CD4-positive, alpha-beta memory T cell (primary cell): ENCODE measurements around the gene PNMA3. TPM values are rescaled to one million over a fixed set of nuclear protein-coding genes. Genes with fewer than 3 reads are reported as not detected.
A peak's percentile ranks its signal among the peaks of the same experiment; 100 is the strongest.
"Not testable (repeated sequence)": the region's sequence is repeated elsewhere in the genome, so short reads cannot be mapped to it uniquely, and the experiment has no call there.

ENCODE experiments used
- CTCF ChIA-PET: fragments of 350-600 bp; sonication (Branson Sonifier 250); formaldehyde crosslinking; loops from one replicate; lab custom pipeline; 2021; ENCODE audit warnings: inconsistent platforms; ENCODE audit not compliant: partially characterized antibody; lab: Charles Lee
- POLR2A ChIA-PET: fragments of 350-600 bp; sonication (Branson Sonifier 250); formaldehyde crosslinking; loops from one replicate; lab custom pipeline; 2021; ENCODE audit not compliant: partially characterized antibody; lab: Charles Lee
- DNase-seq, 5 donors: peaks; one replicate each; pipeline versions ENCODE4 v3.0.0 to v3.0.0-alpha.2; 2020 to 2022; ENCODE audit warnings: mixed read lengths in 1 of 5
- H3K27ac ChIP-seq: one replicate; pipeline ENCODE4 v1.7.0; 2013; ENCODE audit warnings: low read depth, low read length
- H3K27me3 ChIP-seq: 2 replicates; pipeline ENCODE4 v1.7.0; 2013; ENCODE audit warnings: mild to moderate bottlenecking, low read length, moderate library complexity; ENCODE audit not compliant: insufficient read depth
- H3K36me3 ChIP-seq: 2 replicates; pipeline ENCODE4 v1.7.0; 2013; ENCODE audit warnings: mild to moderate bottlenecking, low read length, moderate library complexity; ENCODE audit not compliant: insufficient read depth
- H3K4me1 ChIP-seq: 2 replicates; pipeline ENCODE4 v1.7.0; 2013; ENCODE audit warnings: mild to moderate bottlenecking, low read length, moderate library complexity; ENCODE audit not compliant: insufficient read depth
- H3K4me3 ChIP-seq, 2 donors: one replicate each; pipeline ENCODE4 v1.7.0; 2013; ENCODE audit warnings: low read length in 2 of 2, mild to moderate bottlenecking in 1 of 2
- H3K9me3 ChIP-seq, 2 donors: one replicate each; pipeline ENCODE4 v1.7.0; 2013; ENCODE audit warnings: low read length in 2 of 2, control low read depth in 1 of 2; ENCODE audit not compliant: control insufficient read depth in 1 of 2
- H3K27ac Mint-ChIP-seq, 7 donors: one replicate each; pipeline ENCODE4 v1.8.0; 2020 to 2021; ENCODE audit warnings: mixed read lengths in 7 of 7, mild to moderate bottlenecking in 6 of 7, inconsistent platforms in 3 of 7, moderate library complexity in 3 of 7
- H3K27me3 Mint-ChIP-seq, 2 donors: one replicate each; pipeline ENCODE4 v1.8.0; 2020 to 2021; ENCODE audit warnings: mixed read lengths in 2 of 2
- H3K36me3 Mint-ChIP-seq, 2 donors: one replicate each; pipeline ENCODE4 v1.8.0; 2020 to 2021; ENCODE audit warnings: mixed read lengths in 2 of 2, inconsistent platforms in 1 of 2, mild to moderate bottlenecking in 1 of 2
- H3K4me1 Mint-ChIP-seq, 4 donors: one replicate each; pipeline ENCODE4 v1.8.0; 2020 to 2021; ENCODE audit warnings: mixed read lengths in 4 of 4, mild to moderate bottlenecking in 1 of 4
- H3K4me3 Mint-ChIP-seq, 8 donors: one replicate each; pipeline ENCODE4 v1.8.0; 2020 to 2021; ENCODE audit warnings: mixed read lengths in 8 of 8, mild to moderate bottlenecking in 7 of 8, moderate library complexity in 6 of 8, inconsistent platforms in 3 of 8
- H3K9me3 Mint-ChIP-seq, 8 donors: one replicate each; pipeline ENCODE4 v1.8.0; 2020 to 2021; ENCODE audit warnings: mixed read lengths in 8 of 8, mild to moderate bottlenecking in 5 of 8, inconsistent platforms in 3 of 8, moderate library complexity in 1 of 8
- intact Hi-C: fragments of 100-400 bp; cut with micrococcal nuclease; formaldehyde crosslinking; loops from one replicate; pipeline ENCODE4 v1.15.1; 2023
- polyA plus RNA-seq, 2 donors: library from polyadenylated mRNA; unstranded; fragments of 300-500 nt; fragmentation: Illumina TruSeq; gene quantifications; one replicate each; pipeline ENCODE4 v1.2.3, GENCODE V29; 2021
- total RNA-seq, 2 experiments: library from RNA; stranded (reverse); gene quantifications; one replicate each; pipeline ENCODE4 v1.2.3, GENCODE V29; 2021

Gene PNMA3, protein sequence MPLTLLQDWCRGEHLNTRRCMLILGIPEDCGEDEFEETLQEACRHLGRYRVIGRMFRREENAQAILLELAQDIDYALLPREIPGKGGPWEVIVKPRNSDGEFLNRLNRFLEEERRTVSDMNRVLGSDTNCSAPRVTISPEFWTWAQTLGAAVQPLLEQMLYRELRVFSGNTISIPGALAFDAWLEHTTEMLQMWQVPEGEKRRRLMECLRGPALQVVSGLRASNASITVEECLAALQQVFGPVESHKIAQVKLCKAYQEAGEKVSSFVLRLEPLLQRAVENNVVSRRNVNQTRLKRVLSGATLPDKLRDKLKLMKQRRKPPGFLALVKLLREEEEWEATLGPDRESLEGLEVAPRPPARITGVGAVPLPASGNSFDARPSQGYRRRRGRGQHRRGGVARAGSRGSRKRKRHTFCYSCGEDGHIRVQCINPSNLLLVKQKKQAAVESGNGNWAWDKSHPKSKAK
- 10 to 100 TPM; 11.4 to 14.3 TPM for total RNA-seq
- polyA plus RNA-seq, result under 1 TPM; 0.21 to 0.42 TPM

DNA sequence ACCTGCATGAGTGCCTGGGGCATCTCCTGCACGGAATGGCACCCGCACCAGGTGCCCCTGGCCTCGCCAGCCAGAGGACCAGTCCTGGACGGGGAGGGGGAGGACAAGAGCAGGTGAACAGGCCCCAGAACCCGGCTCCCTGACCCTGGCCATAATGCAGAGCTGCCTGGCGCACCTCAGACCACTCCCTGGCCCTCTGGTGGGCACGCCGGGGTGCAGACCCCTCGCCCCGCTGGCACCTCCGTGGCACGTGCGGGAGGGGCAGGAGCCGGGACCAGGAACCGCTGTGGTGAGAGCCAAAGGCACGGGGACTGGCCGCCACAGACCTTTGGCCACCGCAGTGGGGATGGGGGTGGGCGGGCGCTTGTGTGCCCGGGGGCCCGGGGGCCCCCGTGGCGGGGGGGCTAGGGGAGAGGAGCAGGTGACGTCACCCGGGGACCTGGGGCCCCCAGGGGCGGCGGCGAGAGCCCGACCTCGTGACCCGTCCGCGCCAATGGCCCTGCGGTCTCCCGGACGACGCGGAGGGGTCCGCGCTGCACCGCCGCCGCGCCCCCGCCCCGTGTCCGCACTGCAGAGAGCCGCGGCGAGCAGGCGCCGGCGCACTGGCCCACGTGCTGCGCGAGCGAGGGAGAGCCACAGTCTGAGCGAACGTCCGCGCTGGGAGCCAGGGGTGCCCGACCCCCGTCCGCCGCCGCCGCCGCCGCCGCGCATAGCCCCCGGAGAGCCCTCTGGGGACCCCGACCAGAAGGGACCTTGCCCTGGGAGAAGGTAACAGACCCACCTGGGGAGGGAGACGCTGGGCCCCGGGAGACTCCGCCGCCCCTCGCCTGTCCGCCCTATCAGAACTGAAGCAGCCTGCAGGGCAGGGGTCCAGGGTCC, at the start of gene PNMA3:
TSS of gene PNMA3 (plus strand) at position 600 of the 879 bp plus-strand sequence. CDS start 586 bp downstream, outside the sequence.
- Histone ChIP-seq H3K9me3 (no peaks in the 10 kb centered on the region), H3K4me3 (no peak within 1 kb of the TSS), H3K4me1 (no peaks in the 10 kb centered on the region), H3K27ac (no peak within 1 kb of the TSS), H3K36me3 (no peaks in the 10 kb centered on the region), H3K27me3 (no peaks in the 10 kb centered on the region)
- intact Hi-C loops, result no loop called here
- H3K36me3 Mint-ChIP-seq, result no peaks in the 10 kb centered on the region
- DNase-seq, result no peak
- peaks cover 0 to under 1% (median 0%) of the 10 kb centered on the region in 8 donors for H3K9me3 Mint-ChIP-seq
- peak within 1 kb of the TSS in 1 of 7 donors; percentile 78 for H3K27ac Mint-ChIP-seq
- POLR2A ChIA-PET, result no interaction called here
- H3K27me3 Mint-ChIP-seq, result peaks cover 0 to 2% of the 10 kb centered on the region in 2 donors
- H3K4me1 Mint-ChIP-seq, result no peaks in the 10 kb centered on the region
- peak within 1 kb of the TSS in 3 of 8 donors; percentile 8 to 59 (median 29) for H3K4me3 Mint-ChIP-seq
- CTCF ChIA-PET, result no interaction called here

- H3K9me3 ChIP-seq, H3K4me3 ChIP-seq, H3K4me3 Mint-ChIP-seq, POLR2A ChIA-PET, intact Hi-C loops, H3K36me3 ChIP-seq, CTCF ChIA-PET, H3K27ac ChIP-seq, H3K27me3 ChIP-seq, H3K27me3 Mint-ChIP-seq, H3K27ac Mint-ChIP-seq, DNase-seq, H3K36me3 Mint-ChIP-seq: not testable (repeated sequence)
- Mint-ChIP-seq H3K9me3 (peaks cover 0 to 13% (median 0%) of the 10 kb centered on the region in 8 donors), H3K4me1 (peaks cover 12 to 17% (median 15%) of the 10 kb centered on the region in 4 donors)
- H3K4me1 ChIP-seq, result peaks cover 14% of the 10 kb centered on the region
Observed at GRCh38 chrX:153017174-153017573, 39.1 kb upstream of the PNMA3 start.

DNA sequence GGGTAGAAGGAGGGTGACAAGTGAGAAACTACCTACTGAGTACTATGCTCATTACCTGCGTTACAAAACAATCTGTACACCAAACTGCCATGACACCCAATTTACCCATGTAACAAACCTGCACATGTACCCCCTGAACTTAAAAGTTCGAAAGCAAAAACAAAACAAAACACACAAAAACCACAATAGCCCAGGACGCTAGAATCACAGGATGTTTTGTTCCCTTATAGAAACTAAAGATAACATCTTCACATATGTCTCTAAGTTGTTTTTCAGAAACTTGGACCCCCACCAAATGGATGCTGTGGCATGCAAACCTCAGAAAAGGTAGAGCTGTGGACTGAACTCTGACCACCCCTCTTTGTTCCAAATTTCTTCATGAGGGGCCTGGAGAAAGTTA, 37.1 kb upstream of the PNMA3 start:
- H3K27ac ChIP-seq, result no peak overlapping the region
- no peaks in the 10 kb centered on the region for H3K9me3 ChIP-seq
- no peaks in the 10 kb centered on the region for H3K36me3 ChIP-seq
- no peaks in the 10 kb centered on the region for H3K27me3 ChIP-seq
- intact Hi-C loops, result no loop called here
- Mint-ChIP-seq H3K27me3 (peaks cover 0 to 3% of the 10 kb centered on the region in 2 donors), H3K4me3 (peak overlapping the region in 6 of 8 donors; percentile 6 to 51 (median 45)), H3K9me3 (peaks cover 0 to 13% (median 0%) of the 10 kb centered on the region in 8 donors), H3K36me3 (no peaks in the 10 kb centered on the region), H3K4me1 (peaks cover 12 to 17% (median 15%) of the 10 kb centered on the region in 4 donors), H3K27ac (peak overlapping the region in 6 of 7 donors; percentile 39 to 84 (median 72))
- H3K4me3 ChIP-seq, result no peak overlapping the region
- H3K4me1 ChIP-seq, result peaks cover 14% of the 10 kb centered on the region
- POLR2A ChIA-PET, result no interaction called here
- DNase-seq, result peak in 3 of 5 donors; percentile 6 to 10 (median 9)
- CTCF ChIA-PET, result interaction anchor here (1.8 kb wide), 1 partner anchor 13 kb away, joined by 8 read pairs; no protein-coding TSS in a partner anchor

DNA sequence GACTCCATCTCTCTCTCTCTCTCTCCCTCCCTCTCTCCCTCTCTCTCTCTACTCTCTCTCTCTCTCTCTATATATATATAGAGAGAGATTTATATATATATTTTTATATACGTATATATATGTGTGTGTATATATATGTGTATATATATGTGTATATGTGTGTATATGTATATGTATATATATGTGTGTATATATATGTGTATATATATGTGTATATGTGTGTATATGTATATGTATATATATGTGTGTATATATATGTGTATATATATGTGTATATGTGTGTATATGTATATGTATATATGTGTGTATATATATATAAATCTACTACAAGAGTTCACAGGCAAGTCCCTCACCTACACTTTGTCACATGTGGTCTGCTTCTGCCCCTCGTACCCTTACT, 29.8 kb upstream of the PNMA3 start:
- H3K27me3 ChIP-seq, intact Hi-C loops, DNase-seq, CTCF ChIA-PET, H3K4me3 ChIP-seq, H3K9me3 Mint-ChIP-seq, H3K4me1 ChIP-seq, H3K27me3 Mint-ChIP-seq, H3K9me3 ChIP-seq, H3K4me1 Mint-ChIP-seq, H3K27ac ChIP-seq, POLR2A ChIA-PET, H3K36me3 Mint-ChIP-seq, H3K36me3 ChIP-seq, H3K4me3 Mint-ChIP-seq: not testable (repeated sequence)
- peak overlapping the region in 1 of 7 donors; percentile 77 for H3K27ac Mint-ChIP-seq

GRCh38 chrX:153028487-153028886, 27.8 kb upstream of the PNMA3 start:
- H3K27ac Mint-ChIP-seq, H3K27ac ChIP-seq, CTCF ChIA-PET, H3K9me3 Mint-ChIP-seq, H3K36me3 ChIP-seq, intact Hi-C loops, DNase-seq, H3K27me3 ChIP-seq, H3K9me3 ChIP-seq, H3K36me3 Mint-ChIP-seq, H3K4me3 Mint-ChIP-seq, H3K4me1 ChIP-seq, H3K27me3 Mint-ChIP-seq, H3K4me3 ChIP-seq, POLR2A ChIA-PET: not testable (repeated sequence)
- H3K4me1 Mint-ChIP-seq, result peaks cover 0 to 13% (median 6%) of the 10 kb centered on the region in 4 donors

DNA sequence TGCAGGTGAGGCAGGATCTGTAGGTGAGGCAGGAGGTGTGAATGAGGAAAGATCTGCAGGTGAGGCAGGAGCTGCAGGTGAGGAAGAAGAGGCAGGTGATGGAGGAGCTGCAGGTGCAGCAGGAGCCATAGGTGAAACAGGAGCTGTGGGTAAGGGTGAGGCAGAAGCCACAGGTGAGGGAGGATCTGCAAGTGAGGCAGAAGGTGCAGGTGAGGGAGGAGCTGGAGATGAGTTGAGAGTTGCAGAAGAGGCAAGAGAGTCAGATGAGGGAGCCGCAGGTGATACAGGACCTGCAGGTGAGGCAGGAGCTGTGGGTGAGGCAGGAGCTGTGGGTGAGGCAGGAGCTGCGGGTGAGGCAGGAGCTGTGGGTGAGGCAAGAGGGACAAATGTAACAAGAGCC, 27.1 kb upstream of the PNMA3 start:
- DNase-seq, result no peak
- no peaks in the 10 kb centered on the region for H3K36me3 Mint-ChIP-seq
- Histone ChIP-seq H3K4me1 (peaks cover 9% of the 10 kb centered on the region), H3K9me3 (no peaks in the 10 kb centered on the region), H3K4me3 (no peak overlapping the region), H3K27me3 (no peaks in the 10 kb centered on the region), H3K27ac (no peak overlapping the region), H3K36me3 (no peaks in the 10 kb centered on the region)
- no peak overlapping the region for H3K4me3 Mint-ChIP-seq
- ChIA-PET CTCF (interaction anchor here (1.0 kb wide), 1 partner anchor 478 kb away, joined by 6 read pairs; no protein-coding TSS in a partner anchor), POLR2A (no interaction called here)
- H3K27ac Mint-ChIP-seq, result peak overlapping the region in 4 of 7 donors; percentile 64 to 81 (median 70)
- peaks cover 0 to 19% (median 6%) of the 10 kb centered on the region in 4 donors for H3K4me1 Mint-ChIP-seq
- intact Hi-C loops, result no loop called here
- no peaks in the 10 kb centered on the region for H3K27me3 Mint-ChIP-seq
- H3K9me3 Mint-ChIP-seq, result peaks cover 0 to 2% (median 0%) of the 10 kb centered on the region in 8 donors
